OCI-LY7 (cell line): ENCODE measurements around the gene RALA.

Experiments
- CTCF ChIP-seq: fragments of 200-600 bp; sonication (generic); conservative IDR thresholded peaks from 2 replicates; pipeline ENCODE4 v1.5.1; 2014; ENCODE audit warnings: mild to moderate bottlenecking, antibody characterized with exemption, low read length, moderate library complexity, mixed read lengths
- EZH2phosphoT487 ChIP-seq: fragments of 200-600 bp; sonication (generic); IDR thresholded peaks from 2 replicates; pipeline ENCODE4 v1.6.1; 2018; ENCODE audit warnings: low read depth, borderline replicate concordance, mild to moderate bottlenecking, mixed run types, antibody characterized with exemption, low read length, moderate library complexity, mixed read lengths

- TF ChIP-seq CTCF, result no peak
- TF ChIP-seq EZH2phosphoT487, result no peak
Observed at GRCh38 chr7:39615350-39615975, 7.9 kb upstream of the RALA start.
